ENCODE measurements around the gene ELP2. TPM values are rescaled to one million over a fixed set of nuclear protein-coding genes. Genes with fewer than 3 reads are reported as not detected.

Gene ELP2
- polyA plus RNA-seq, 1 donor (not counting 4 experiments of a cell fraction or from before 2014, with no cell fraction given): 74.6 TPM

DNA sequence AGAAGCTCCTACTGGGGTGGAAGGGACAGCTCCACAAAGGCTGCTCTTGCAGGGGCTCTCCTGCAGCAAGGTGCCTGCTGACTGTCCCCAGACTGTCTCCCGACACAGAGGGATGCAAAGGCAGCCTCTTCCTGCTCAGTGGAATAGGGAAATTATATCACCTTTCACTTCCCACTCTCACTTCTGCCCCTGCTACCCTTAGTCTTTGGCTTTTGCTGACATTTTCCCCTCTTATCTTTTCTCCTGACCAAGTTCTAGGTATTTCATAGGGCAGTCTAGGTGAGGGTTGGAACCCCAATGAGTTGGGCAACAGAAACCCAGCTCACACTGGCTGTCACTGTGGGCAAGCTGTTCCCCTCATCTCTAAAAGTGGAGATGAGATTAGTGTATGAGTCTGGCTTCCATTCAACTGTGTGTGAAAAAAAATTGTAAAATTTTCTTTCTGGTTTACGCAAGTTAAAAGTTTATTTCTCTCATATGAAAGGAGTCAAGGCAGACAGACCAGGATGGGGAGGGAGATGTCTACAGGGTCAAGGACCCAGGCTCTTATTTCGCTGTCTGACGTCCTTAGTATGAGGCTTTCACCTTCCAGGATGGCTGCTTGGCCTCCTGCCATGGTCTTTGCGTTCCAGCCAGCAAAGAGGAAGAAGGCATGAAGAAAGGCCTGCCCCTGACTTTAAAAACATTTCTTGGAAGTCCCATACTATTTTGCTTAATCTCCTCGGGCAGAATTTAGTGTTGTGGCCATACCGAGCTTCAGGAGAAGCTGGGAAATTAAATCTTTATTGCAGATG, 50.1 kb downstream of the ELP2 start:
- peaks cover 3 to 4% of the 10 kb centered on the region in 2 experiments for H3K36me3 ChIP-seq (ENCODE audit: control insufficient read depth in 2 of 2, extremely low read depth in 1 of 2, insufficient read depth in 2 of 2, low read length in 2 of 2)
- DNase-seq (ENCODE audit: low read depth, low spot score) (no peak), FAIRE-seq (no peak)
- no peaks in the 10 kb centered on the region for H3K79me2 ChIP-seq (ENCODE audit: control insufficient read depth, insufficient read depth, low read length)
- H3K27me3 ChIP-seq (ENCODE audit: control insufficient read depth, extremely low read depth, insufficient read depth, low read length): no peaks in the 10 kb centered on the region
- no peak overlapping the region for H3K4me2 ChIP-seq (ENCODE audit: control insufficient read depth, extremely low read depth, insufficient read depth, low read depth, low read length)
- H3K9me3 ChIP-seq (ENCODE audit: control insufficient read depth, low read depth, low read length): no peaks in the 10 kb centered on the region
- H3K9me1 ChIP-seq (ENCODE audit: control insufficient read depth, extremely low read depth, insufficient read depth, low read length): no peaks in the 10 kb centered on the region
- no peak overlapping the region for H2AFZ ChIP-seq (ENCODE audit: control insufficient read depth, low read length)
- TF ChIP-seq CTCF (optimal IDR thresholded peaks at IDR 0.05 in 1 of 3, IDR thresholded peaks at IDR 0.05 in 1 of 3, conservative IDR thresholded peaks at IDR 0.05 in 1 of 3; ENCODE audit: extremely low read depth in 1 of 3, insufficient read depth in 2 of 3, low read length in 3 of 3): no peak
- no peak for TF ChIP-seq EZH2 (IDR thresholded peaks at IDR 0.05; ENCODE audit: low read length)
- no peak overlapping the region for H3K27ac ChIP-seq (ENCODE audit: control insufficient read depth, insufficient read depth, low read length)
- H3K4me1 ChIP-seq (ENCODE audit: control insufficient read depth, extremely low read depth, insufficient read depth, low read length): no peaks in the 10 kb centered on the region
- dilution Hi-C loops (cut with MboI; ENCODE audit: extremely low pct_ligation_motif_present, low sequenced_read_pairs): no loop called here
- H3K4me3 ChIP-seq (ENCODE audit: control insufficient read depth in 2 of 3, extremely low read depth in 1 of 3, insufficient read depth in 2 of 3, low read depth in 1 of 3, low read length in 3 of 3): no peak overlapping the region
- H3K9ac ChIP-seq (ENCODE audit: control insufficient read depth, extremely low read depth, insufficient read depth, low read length): no peak overlapping the region
- H4K20me1 ChIP-seq (ENCODE audit: control insufficient read depth, extremely low read depth, insufficient read depth, low read length): no peaks in the 10 kb centered on the region

GRCh38 chr18:36181441-36181840, 51.7 kb downstream of the ELP2 start:
- dilution Hi-C loops (cut with MboI; ENCODE audit: extremely low pct_ligation_motif_present, low sequenced_read_pairs): no loop called here
- Histone ChIP-seq H2AFZ (ENCODE audit: control insufficient read depth, low read length) (no peak overlapping the region), H3K9ac (ENCODE audit: control insufficient read depth, extremely low read depth, insufficient read depth, low read length) (no peak overlapping the region), H3K9me3 (ENCODE audit: control insufficient read depth, low read depth, low read length) (no peaks in the 10 kb centered on the region), H4K20me1 (ENCODE audit: control insufficient read depth, extremely low read depth, insufficient read depth, low read length) (no peaks in the 10 kb centered on the region), H3K27ac (ENCODE audit: control insufficient read depth, insufficient read depth, low read length) (no peak overlapping the region), H3K4me1 (ENCODE audit: control insufficient read depth, extremely low read depth, insufficient read depth, low read length) (no peaks in the 10 kb centered on the region), H3K4me3 (ENCODE audit: control insufficient read depth in 2 of 3, extremely low read depth in 1 of 3, insufficient read depth in 2 of 3, low read depth in 1 of 3, low read length in 3 of 3) (no peak overlapping the region), H3K4me2 (ENCODE audit: control insufficient read depth, extremely low read depth, insufficient read depth, low read depth, low read length) (no peak overlapping the region), H3K9me1 (ENCODE audit: control insufficient read depth, extremely low read depth, insufficient read depth, low read length) (no peaks in the 10 kb centered on the region), H3K27me3 (ENCODE audit: control insufficient read depth, extremely low read depth, insufficient read depth, low read length) (no peaks in the 10 kb centered on the region), H3K79me2 (ENCODE audit: control insufficient read depth, insufficient read depth, low read length) (no peaks in the 10 kb centered on the region), H3K36me3 (ENCODE audit: control insufficient read depth in 2 of 2, extremely low read depth in 1 of 2, insufficient read depth in 2 of 2, low read length in 2 of 2) (peaks cover 0 to 2% of the 10 kb centered on the region in 2 experiments)
- DNase-seq (ENCODE audit: low read depth, low spot score): no peak
- TF ChIP-seq CTCF (optimal IDR thresholded peaks at IDR 0.05 in 1 of 3, IDR thresholded peaks at IDR 0.05 in 1 of 3, conservative IDR thresholded peaks at IDR 0.05 in 1 of 3; ENCODE audit: extremely low read depth in 1 of 3, insufficient read depth in 2 of 3, low read length in 3 of 3) (no peak), EZH2 (IDR thresholded peaks at IDR 0.05; ENCODE audit: low read length) (no peak)
- FAIRE-seq: no peak
